ENCODE measurements around the gene TXNRD1.

GRCh38 chr12:104376650-104377513, 161.3 kb downstream of the TXNRD1 start:
- no peak for TF ChIP-seq POLR2A (IDR thresholded peaks at IDR 0.05)
- no peak for TF ChIP-seq CTCF (IDR thresholded peaks at IDR 0.05)
- no peak for TF ChIP-seq EP300 (IDR thresholded peaks at IDR 0.05)

Data from ovary (tissue), 3 donors.